CD4-positive, alpha-beta T cell (primary cell): ENCODE results near the gene USP9X. TPM values are rescaled to one million over a fixed set of nuclear protein-coding genes. Genes with fewer than 3 reads are reported as not detected.

Experiments used
- ATAC-seq: fragments of 200-7000 bp; cut with Tn5 transposase; one replicate; pipeline ENCODE4 v1.10.0; 2022; ENCODE audit warnings: mild to moderate bottlenecking; ENCODE audit not compliant: poor library complexity
- CTCF ChIA-PET: fragments of 350-600 bp; sonication (Branson Sonifier 250); formaldehyde crosslinking; loops from one replicate; lab custom pipeline; 2021; ENCODE audit warnings: antibody characterized with exemption, inconsistent platforms; lab: Charles Lee
- POLR2A ChIA-PET: fragments of 350-600 bp; sonication (Branson Sonifier 250); formaldehyde crosslinking; loops from one replicate; lab custom pipeline; 2021; ENCODE audit warnings: antibody characterized with exemption, inconsistent platforms; lab: Charles Lee
- DNase-seq, 14 experiments: peaks; one replicate each; pipeline ENCODE4 v3.0.0-alpha.2; 2013 to 2020; ENCODE audit warnings: mixed read lengths in 2 of 14
- H3K27ac ChIP-seq, 2 donors: one replicate each; pipeline versions ENCODE4 v1.5.1 to v1.7.0; 2013; ENCODE audit warnings: low read length in 2 of 2, low read depth in 1 of 2, mild to moderate bottlenecking in 1 of 2
- H3K27me3 ChIP-seq, 2 experiments: 1 replicate in 1 of 2; 2 replicates in 1 of 2; pipeline versions ENCODE4 v1.6.1 to v1.7.0; 2013; ENCODE audit warnings: low read length in 2 of 2, control low read depth in 1 of 2, mild to moderate bottlenecking in 1 of 2, moderate library complexity in 1 of 2; ENCODE audit not compliant: insufficient read depth in 2 of 2, control insufficient read depth in 1 of 2
- H3K36me3 ChIP-seq: one replicate; pipeline ENCODE4 v1.6.1; 2013; ENCODE audit warnings: low read length, control low read depth; ENCODE audit not compliant: insufficient read depth
- H3K4me1 ChIP-seq: one replicate; pipeline ENCODE4 v1.6.1; 2013; ENCODE audit warnings: low read length, control low read depth; ENCODE audit not compliant: insufficient read depth
- H3K4me3 ChIP-seq: one replicate; pipeline ENCODE4 v1.5.1; 2013; ENCODE audit warnings: mild to moderate bottlenecking, low read length, moderate library complexity
- H3K9me3 ChIP-seq, 2 experiments: 1 replicate in 1 of 2; 2 replicates in 1 of 2; pipeline versions ENCODE4 v1.6.1 to v1.7.0; 2013; ENCODE audit warnings: low read length in 2 of 2, mild to moderate bottlenecking in 2 of 2, control low read depth in 1 of 2, moderate library complexity in 1 of 2; ENCODE audit not compliant: control insufficient read depth in 1 of 2, insufficient read depth in 1 of 2
- H3K27ac Mint-ChIP-seq: one replicate; pipeline ENCODE4 v1.8.0; 2020; ENCODE audit warnings: mixed read lengths
- H3K27me3 Mint-ChIP-seq: one replicate; pipeline ENCODE4 v1.8.0; 2021; ENCODE audit warnings: mixed read lengths
- H3K36me3 Mint-ChIP-seq: one replicate; pipeline ENCODE4 v1.8.0; 2021; ENCODE audit warnings: low read depth, mixed read lengths
- H3K4me1 Mint-ChIP-seq: one replicate; pipeline ENCODE4 v1.8.0; 2021; ENCODE audit warnings: low read depth, mixed read lengths
- H3K4me3 Mint-ChIP-seq: one replicate; pipeline ENCODE4 v1.8.0; 2020; ENCODE audit warnings: mild to moderate bottlenecking, mixed read lengths
- H3K9me3 Mint-ChIP-seq: one replicate; pipeline ENCODE4 v1.8.0; 2020; ENCODE audit warnings: mixed read lengths
- CTCF ChIP-seq: fragments of 200-600 bp; IDR thresholded peaks from one replicate; pipeline ENCODE4 v1.8.0; 2022; ENCODE audit warnings: antibody characterized with exemption, mild to moderate bottlenecking
- intact Hi-C, 2 experiments: fragments of 100-400 bp; cut with DNase I in 1 of 2; cut with micrococcal nuclease in 1 of 2; formaldehyde crosslinking; loops; one replicate each; pipeline versions ENCODE4 v1.15.1 to v1.9.0; 2023 to 2025; cut with DNase I, micrococcal nuclease
- total RNA-seq, 174 experiments: library from RNA in 2 of 174; stranded (reverse) in 2 of 174; gene quantifications; one replicate each; pipeline ENCODE4 v1.2.3 and lab custom pipeline; 2021 to 2026

Gene USP9X
- total RNA-seq, 2 experiments from 2014 or later: 70.4 to 74.8 TPM

DNA sequence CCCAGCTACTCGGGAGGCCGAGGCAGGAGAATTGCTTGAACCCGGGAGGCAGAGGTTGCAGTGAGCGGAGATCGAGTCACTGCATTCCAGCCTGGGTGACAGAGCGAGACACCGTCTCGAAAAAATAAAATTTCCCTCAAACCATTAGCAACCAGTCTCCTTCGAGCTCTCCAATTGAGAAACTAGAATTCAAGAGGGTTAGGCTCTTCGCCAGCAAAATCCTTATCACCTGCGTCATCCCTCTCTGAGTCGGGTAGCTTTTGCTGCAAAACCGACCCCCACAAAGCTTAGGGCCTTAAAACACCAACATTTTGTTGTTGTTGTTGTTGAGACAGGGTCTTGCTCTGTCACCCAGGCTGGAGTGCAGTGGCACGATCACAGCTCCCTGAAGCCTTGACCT, 173.6 kb downstream of the USP9X start:
- POLR2A ChIA-PET: no interaction called here

GRCh38 chrX:41259516-41259915, 174.3 kb downstream of the USP9X start:
- ChIA-PET POLR2A (no interaction called here), CTCF (no interaction called here)
- no peak for TF ChIP-seq CTCF
- H3K36me3 ChIP-seq: no peaks in the 10 kb centered on the region
- Mint-ChIP-seq H3K27ac (no peak overlapping the region), H3K4me3 (no peak overlapping the region), H3K4me1 (no peaks in the 10 kb centered on the region), H3K27me3 (peaks cover 4% of the 10 kb centered on the region), H3K9me3 (no peaks in the 10 kb centered on the region), H3K36me3 (no peaks in the 10 kb centered on the region)
- no peaks in the 10 kb centered on the region for H3K9me3 ChIP-seq
- ATAC-seq: no peak
- H3K4me3 ChIP-seq: no peak overlapping the region
- no peaks in the 10 kb centered on the region for H3K27me3 ChIP-seq
- no peak for DNase-seq
- intact Hi-C loops: loop anchor here in 1 of 2 experiments (10.0 kb wide), 1 partner anchor 385 kb away; no protein-coding TSS in a partner anchor
- no peaks in the 10 kb centered on the region for H3K4me1 ChIP-seq
- H3K27ac ChIP-seq: no peak overlapping the region

More for the DNA sequence above, 173.6 kb downstream of the USP9X start:
- Histone ChIP-seq H3K27ac (no peak overlapping the region), H3K4me3 (no peak overlapping the region), H3K27me3 (no peaks in the 10 kb centered on the region), H3K4me1 (peaks cover 2% of the 10 kb centered on the region), H3K36me3 (no peaks in the 10 kb centered on the region), H3K9me3 (no peaks in the 10 kb centered on the region)
- no peak for TF ChIP-seq CTCF
- Mint-ChIP-seq H3K4me3 (no peak overlapping the region), H3K27me3 (peaks cover 4% of the 10 kb centered on the region), H3K9me3 (no peaks in the 10 kb centered on the region), H3K36me3 (no peaks in the 10 kb centered on the region), H3K4me1 (no peaks in the 10 kb centered on the region), H3K27ac (no peak overlapping the region)
- CTCF ChIA-PET: no interaction called here
- intact Hi-C loops: loop anchor here in 1 of 2 experiments (10.0 kb wide), 1 partner anchor 384 kb away; no protein-coding TSS in a partner anchor
- DNase-seq (no peak), ATAC-seq (no peak)

- TF ChIP-seq CTCF: no peak
- no peaks in the 10 kb centered on the region for H3K36me3 Mint-ChIP-seq
These were observed 180.4 kb downstream of the USP9X start for GRCh38 chrX:41265615-41266014.

More at GRCh38 chrX:41265615-41266014, 180.4 kb downstream of the USP9X start:
- no peak overlapping the region for H3K27ac ChIP-seq
- H3K27me3 Mint-ChIP-seq: no peaks in the 10 kb centered on the region
- H3K4me1 ChIP-seq: peaks cover 12% of the 10 kb centered on the region
- H3K4me3 ChIP-seq: peak overlapping the region; percentile 37
- no peaks in the 10 kb centered on the region for H3K36me3 ChIP-seq
- H3K9me3 ChIP-seq: no peaks in the 10 kb centered on the region
- intact Hi-C loops: no loop called here
- DNase-seq (peak in 12 of 14 experiments; percentile 6 to 82 (median 45)), ATAC-seq (peak; percentile 98)
- ChIA-PET POLR2A (interaction anchor here (0.9 to 1.6 kb wide), 3 partner anchors 66 to 180 kb away, joined by 4 to 5 read pairs (median 4); partner anchors contain the start of gene USP9X), CTCF (no interaction called here)
- H3K27ac Mint-ChIP-seq: peak overlapping the region; percentile 69
- H3K4me1 Mint-ChIP-seq: peaks cover 7% of the 10 kb centered on the region
- H3K9me3 Mint-ChIP-seq: no peaks in the 10 kb centered on the region
- no peaks in the 10 kb centered on the region for H3K27me3 ChIP-seq
- H3K4me3 Mint-ChIP-seq: peak overlapping the region; percentile 81
